ENCODE data around the gene HSPBP1. TPM values are rescaled to one million over a fixed set of nuclear protein-coding genes. Genes with fewer than 3 reads are reported as not detected.

Gene HSPBP1
- total and polyA plus RNA-seq, 9 of the 15 experiments (the other 6 are each of a cell fraction or from before 2014, with no cell fraction given): 0.83 to 81.3 (median 21.8) TPM

GRCh38 chr19:55270172-55270942 lies 9.6 kb downstream of the HSPBP1 start (continued):
- TF ChIP-seq ATF4 (CRISPR knock-in tag; IDR thresholded peaks at IDR 0.05): peak; percentile 95
- no peak for TF ChIP-seq ELF1 (tag; IDR thresholded peaks at IDR 0.05)
- TF ChIP-seq STAT5A (IDR thresholded peaks at IDR 0.05; ENCODE audit: borderline replicate concordance, low read length): peak; percentile 51; the same call in 1 of the 2 replicates
- peak; percentile 90 for TF ChIP-seq LARP7 (IDR thresholded peaks at IDR 0.05)
- TF ChIP-seq ARID4B (CRISPR knock-in tag; IDR thresholded peaks at IDR 0.05): no peak
- TF ChIP-seq ZNF551 (CRISPR knock-in tag; IDR thresholded peaks at IDR 0.05): no peak
- no peak for TF ChIP-seq ZNF23 (CRISPR knock-in tag; IDR thresholded peaks at IDR 0.05)
- peak; percentile 40 for TF ChIP-seq RBBP5 (IDR thresholded peaks at IDR 0.05; ENCODE audit: borderline replicate concordance, insufficient read depth, low read length, poor library complexity, severe bottlenecking)
- peak; percentile 68; the same call in 1 of the 2 replicates for TF ChIP-seq ZNF197 (CRISPR knock-in tag; IDR thresholded peaks at IDR 0.05; ENCODE audit: low read depth)
- no peak for TF ChIP-seq ZFP30 (CRISPR knock-in tag; IDR thresholded peaks at IDR 0.05; ENCODE audit: borderline replicate concordance)
- peak; percentile 83 for TF ChIP-seq SMARCA5 (IDR thresholded peaks at IDR 0.05)
- 0 out of 2 replicates have a peak, but pooled peaks have one; percentile 43 for TF ChIP-seq CBFA2T2 (conservative IDR thresholded peaks at IDR 0.05)
- TF ChIP-seq FOXP1 (CRISPR knock-in tag; IDR thresholded peaks at IDR 0.05): peak; percentile 83; the same call in 1 of the 2 replicates
- TF ChIP-seq PCBP1 (IDR thresholded peaks at IDR 0.05; ENCODE audit: low read depth, low read length, poor library complexity, severe bottlenecking): no peak
- peak in 1 of 2 experiments; percentile 42; a peak in 1 of 4 replicates for TF ChIP-seq FOXA3 (CRISPR knock-in tag; conservative IDR thresholded peaks at IDR 0.05 in 1 of 2, IDR thresholded peaks at IDR 0.05 in 1 of 2)
- peak; percentile 73 for TF ChIP-seq ZBTB17 (CRISPR knock-in tag; IDR thresholded peaks at IDR 0.05)
- TF ChIP-seq HDGF (IDR thresholded peaks at IDR 0.05): 0 out of 2 replicates have a peak, but pooled peaks have one; percentile 42
- no peak for TF ChIP-seq ZNF354B (CRISPR knock-in tag; IDR thresholded peaks at IDR 0.05)
- peak; percentile 58; the same call in 1 of the 2 replicates for TF ChIP-seq TAL1 (IDR thresholded peaks at IDR 0.05)
- TF ChIP-seq MAX (CRISPR knock-in tag; IDR thresholded peaks at IDR 0.05): peak; percentile 84
- no peak for TF ChIP-seq CREBBP (IDR thresholded peaks at IDR 0.05; ENCODE audit: low read depth, low read length)
- TF ChIP-seq PHF8 (IDR thresholded peaks at IDR 0.05; ENCODE audit: borderline replicate concordance, low read length): no peak
- TF ChIP-seq TAF1 (IDR thresholded peaks at IDR 0.05; ENCODE audit: control insufficient read depth, extremely low read depth, insufficient read depth, low read length, severe bottlenecking): no peak
